ENCODE results near the gene DCC.

DCC gene

GRCh38 chr18:52431683-52432082, 91.7 kb downstream of the DCC start:
- no peak for DNase-seq

- no peak for DNase-seq
Observed at GRCh38 chr18:52433797-52434196, 93.8 kb downstream of the DCC start.

- no peak for DNase-seq
Observed at GRCh38 chr18:52435301-52435700, 95.3 kb downstream of the DCC start.

- DNase-seq, result no peak
Observed at GRCh38 chr18:52437161-52437560, 97.2 kb downstream of the DCC start.

GRCh38 chr18:52439457-52439856, 99.5 kb downstream of the DCC start:
- no peak for DNase-seq

- no peak for DNase-seq
Observed at GRCh38 chr18:52441794-52442193, 101.8 kb downstream of the DCC start.

- DNase-seq, result no peak
Observed at GRCh38 chr18:52442686-52443085, 102.7 kb downstream of the DCC start.

GRCh38 chr18:52451256-52451655, 111.3 kb downstream of the DCC start:
- no peak for DNase-seq

- no peak for DNase-seq
Observed at GRCh38 chr18:52451851-52452250, 111.9 kb downstream of the DCC start.

- DNase-seq, result no peak
Observed at GRCh38 chr18:52452427-52452826, 112.4 kb downstream of the DCC start.

- no peak for DNase-seq
Observed at GRCh38 chr18:52459890-52460289, 119.9 kb downstream of the DCC start.

- DNase-seq, result no peak
Observed at GRCh38 chr18:52462853-52463252, 122.9 kb downstream of the DCC start.

- no peak for DNase-seq
Observed at GRCh38 chr18:52465391-52465790, 125.4 kb downstream of the DCC start.

GRCh38 chr18:52468496-52468895, 128.5 kb downstream of the DCC start:
- DNase-seq, result no peak

- no peak for DNase-seq
Observed at GRCh38 chr18:52475325-52475724, 135.3 kb downstream of the DCC start.

- DNase-seq, result no peak
Observed at GRCh38 chr18:52481116-52481515, 141.1 kb downstream of the DCC start.

- DNase-seq, result no peak
Observed at GRCh38 chr18:52484977-52485376, 145.0 kb downstream of the DCC start.

GRCh38 chr18:52486052-52486451, 146.1 kb downstream of the DCC start:
- DNase-seq, result no peak

GRCh38 chr18:52489396-52490306, 149.7 kb downstream of the DCC start:
- no peak for DNase-seq

- no peak for DNase-seq
Observed at GRCh38 chr18:52496426-52496825, 156.4 kb downstream of the DCC start.

- DNase-seq, result no peak
Observed at GRCh38 chr18:52499016-52499415, 159.0 kb downstream of the DCC start.

- no peak for DNase-seq
Observed at GRCh38 chr18:52499644-52500043, 159.6 kb downstream of the DCC start.

- DNase-seq, result no peak
Observed at GRCh38 chr18:52504589-52504988, 164.6 kb downstream of the DCC start.

GRCh38 chr18:52510139-52510538, 170.1 kb downstream of the DCC start:
- no peak for DNase-seq

GRCh38 chr18:52518086-52518485, 178.1 kb downstream of the DCC start:
- no peak for DNase-seq

Data from GDM1 (cell line).